Activated naive CD8-positive, alpha-beta T cell treated with anti-CD3 and anti-CD28 coated beads, Interleukin-2, amount 10 ng/mL, durations not matched to agents 7 days and 5 days (primary cell): ENCODE results near the gene PDZD7. TPM values are rescaled to one million over a fixed set of nuclear protein-coding genes. Genes with fewer than 3 reads are reported as not detected.

Experiments used
- ATAC-seq: fragments of 150-1000 bp; cut with Tn5 transposase; one replicate; pipeline ENCODE4 v1.10.0; 2021; ENCODE audit warnings: low read depth, moderate library complexity
- POLR2A ChIA-PET: fragments of 350-600 bp; sonication (Branson Sonifier 250); formaldehyde crosslinking; loops from one replicate; lab custom pipeline; 2021; ENCODE audit warnings: antibody characterized with exemption; lab: Charles Lee
- DNase-seq: peaks from one replicate; pipeline ENCODE4 v3.0.0; 2021
- H3K27ac Mint-ChIP-seq: one replicate; pipeline ENCODE4 v1.8.0; 2022; ENCODE audit warnings: mild to moderate bottlenecking, mixed read lengths
- H3K27me3 Mint-ChIP-seq: one replicate; pipeline ENCODE4 v1.8.0; 2022; ENCODE audit warnings: mild to moderate bottlenecking, moderate library complexity, mixed read lengths
- H3K36me3 Mint-ChIP-seq: one replicate; pipeline ENCODE4 v1.8.0; 2021; ENCODE audit warnings: mild to moderate bottlenecking, mixed read lengths
- H3K4me1 Mint-ChIP-seq: one replicate; pipeline ENCODE4 v1.8.0; 2021; ENCODE audit warnings: mixed read lengths
- H3K4me3 Mint-ChIP-seq: one replicate; pipeline ENCODE4 v1.8.0; 2022; ENCODE audit warnings: mild to moderate bottlenecking, moderate library complexity, mixed read lengths
- H3K9me3 Mint-ChIP-seq: one replicate; pipeline ENCODE4 v1.8.0; 2021; ENCODE audit warnings: mixed read lengths
- total RNA-seq, 2 experiments: library from RNA; stranded (reverse); gene quantifications; one replicate each; pipeline ENCODE4 v1.2.3, GENCODE V29; 2021

The PDZD7 gene
- total RNA-seq, result 1 to 10 TPM; 1.1 to 1.4 TPM

GRCh38 chr10:101031128-101031795 is at the start of gene PDZD7, which contains the start of gene SFXN3:
Gene PDZD7, minus strand, starts transcription at chr10:101031129. Its CDS starts 910 bp downstream, at chr10:101030219.
Gene SFXN3, plus strand, starts transcription at chr10:101031234. Its CDS starts 3,461 bp downstream, at chr10:101034695.
- H3K27me3 Mint-ChIP-seq, result peaks cover 10% of the 10 kb centered on the region
- POLR2A ChIA-PET, result interaction anchor here (0.5 to 3.2 kb wide), 13 partner anchors 8 to 118 kb away, joined by 3 to 33 read pairs (median 3); partner anchors contain the start of gene SLF2
- peak within 1 kb of the TSS; percentile 95 for H3K27ac Mint-ChIP-seq
- peak within 1 kb of the TSS; percentile 87 for H3K4me3 Mint-ChIP-seq
- DNase-seq (peak; percentile 98), ATAC-seq (peak; percentile 88)
- peaks cover 20% of the 10 kb centered on the region for H3K4me1 Mint-ChIP-seq
- peaks cover 4% of the 10 kb centered on the region for H3K36me3 Mint-ChIP-seq
- H3K9me3 Mint-ChIP-seq, result no peaks in the 10 kb centered on the region

- no peak overlapping the region for H3K4me3 Mint-ChIP-seq
- no peak overlapping the region for H3K27ac Mint-ChIP-seq
- no peaks in the 10 kb centered on the region for H3K36me3 Mint-ChIP-seq
- peaks cover 26% of the 10 kb centered on the region for H3K27me3 Mint-ChIP-seq
- no peaks in the 10 kb centered on the region for H3K9me3 Mint-ChIP-seq
- POLR2A ChIA-PET, result no interaction called here
- DNase-seq, result no peak
- no peak for ATAC-seq
- H3K4me1 Mint-ChIP-seq, result peaks cover 2% of the 10 kb centered on the region
Measured at GRCh38 chr10:101079874-101080273, 48.9 kb upstream of the PDZD7 start.

DNA sequence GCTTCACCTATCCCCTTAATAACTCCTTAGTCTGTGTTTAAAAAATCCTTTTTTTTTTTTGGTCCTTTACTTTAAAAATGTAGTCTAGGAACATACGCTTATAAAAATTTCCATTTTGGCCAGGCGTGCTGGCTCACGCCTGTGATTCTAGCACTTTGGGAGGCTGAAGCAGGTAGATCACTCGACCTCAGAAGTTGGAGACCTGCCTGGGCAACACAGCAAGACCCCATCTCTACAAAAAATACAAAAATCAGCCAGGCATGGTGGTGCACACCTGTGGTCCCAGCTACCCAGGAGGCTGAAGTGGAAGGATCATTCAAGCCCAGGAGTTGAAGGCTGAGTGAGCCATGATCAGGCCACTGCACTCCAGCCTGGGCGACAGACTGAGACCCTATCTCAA is 45.7 kb upstream of the PDZD7 start:
- no peak for DNase-seq
- H3K27ac Mint-ChIP-seq, result no peak overlapping the region
- no peaks in the 10 kb centered on the region for H3K9me3 Mint-ChIP-seq
- H3K27me3 Mint-ChIP-seq, result peaks cover 55% of the 10 kb centered on the region
- H3K36me3 Mint-ChIP-seq, result no peaks in the 10 kb centered on the region
- peaks cover 4% of the 10 kb centered on the region for H3K4me1 Mint-ChIP-seq
- POLR2A ChIA-PET, result no interaction called here
- ATAC-seq, result no peak
- H3K4me3 Mint-ChIP-seq, result no peak overlapping the region

- no peak for DNase-seq
Measured at GRCh38 chr10:101075775-101076174, 44.8 kb upstream of the PDZD7 start.

DNA sequence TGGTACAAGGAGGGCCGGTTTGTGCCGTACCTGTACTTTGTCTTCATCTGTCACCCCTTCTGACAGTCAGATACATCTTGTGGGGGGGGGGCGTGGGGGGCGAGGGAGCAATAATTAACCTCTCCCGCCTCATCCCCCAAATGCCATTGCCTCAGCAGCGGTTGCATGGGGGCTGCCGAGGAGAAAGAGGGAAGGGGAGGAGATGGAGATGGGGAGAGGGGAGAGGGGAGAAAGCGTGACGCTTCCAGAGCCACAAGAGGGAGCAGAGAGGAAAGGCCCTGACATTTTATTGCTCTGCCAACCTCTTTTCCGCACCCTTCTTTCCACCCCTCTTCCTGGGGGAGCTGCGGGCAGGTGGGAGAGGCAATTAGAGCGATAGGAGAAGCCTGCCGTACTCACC is 42.7 kb upstream of the PDZD7 start:
- ATAC-seq (no peak), DNase-seq (no peak)
- POLR2A ChIA-PET, result interaction anchor here (1.5 kb wide), 1 partner anchor 11 kb away, joined by 6 read pairs; the partner anchor contains the start of gene KAZALD1
- Mint-ChIP-seq H3K4me3 (no peak overlapping the region), H3K27me3 (peaks cover 56% of the 10 kb centered on the region), H3K27ac (no peak overlapping the region), H3K9me3 (no peaks in the 10 kb centered on the region), H3K36me3 (no peaks in the 10 kb centered on the region), H3K4me1 (peaks cover 7% of the 10 kb centered on the region)

More at GRCh38 chr10:101075775-101076174, 44.8 kb upstream of the PDZD7 start:
- H3K4me1 Mint-ChIP-seq, result peaks cover 7% of the 10 kb centered on the region
- peaks cover 57% of the 10 kb centered on the region for H3K27me3 Mint-ChIP-seq
- no peak overlapping the region for H3K4me3 Mint-ChIP-seq
- H3K36me3 Mint-ChIP-seq, result no peaks in the 10 kb centered on the region
- ATAC-seq, result no peak
- POLR2A ChIA-PET, result interaction anchor here (0.6 kb wide), 1 partner anchor 55 kb away, joined by 4 read pairs; the partner anchor contains the start of gene TLX1
- no peaks in the 10 kb centered on the region for H3K9me3 Mint-ChIP-seq
- H3K27ac Mint-ChIP-seq, result no peak overlapping the region

DNA sequence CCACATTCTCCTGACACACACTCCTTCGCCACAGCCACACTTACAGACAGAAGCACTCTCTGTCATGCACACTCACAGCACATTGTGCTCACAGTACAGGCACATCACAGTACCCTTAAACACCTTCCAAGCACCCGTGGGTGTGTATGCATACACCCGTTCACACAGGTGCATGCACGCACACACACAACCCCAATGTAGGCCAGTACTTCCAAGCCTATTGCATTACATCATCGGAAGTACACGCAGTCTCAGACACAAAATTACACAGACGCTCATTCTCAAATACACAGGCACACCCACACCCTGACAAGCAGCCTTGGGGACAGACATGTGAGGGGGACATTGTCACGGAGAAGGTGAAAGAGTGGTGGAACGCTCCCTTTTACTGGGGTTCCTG is 42.0 kb upstream of the PDZD7 start:
- Mint-ChIP-seq H3K36me3 (no peaks in the 10 kb centered on the region), H3K27ac (no peak overlapping the region), H3K4me1 (peaks cover 7% of the 10 kb centered on the region), H3K4me3 (no peak overlapping the region), H3K9me3 (no peaks in the 10 kb centered on the region), H3K27me3 (peaks cover 51% of the 10 kb centered on the region)
- POLR2A ChIA-PET, result no interaction called here
- ATAC-seq, result no peak
- no peak for DNase-seq

DNA sequence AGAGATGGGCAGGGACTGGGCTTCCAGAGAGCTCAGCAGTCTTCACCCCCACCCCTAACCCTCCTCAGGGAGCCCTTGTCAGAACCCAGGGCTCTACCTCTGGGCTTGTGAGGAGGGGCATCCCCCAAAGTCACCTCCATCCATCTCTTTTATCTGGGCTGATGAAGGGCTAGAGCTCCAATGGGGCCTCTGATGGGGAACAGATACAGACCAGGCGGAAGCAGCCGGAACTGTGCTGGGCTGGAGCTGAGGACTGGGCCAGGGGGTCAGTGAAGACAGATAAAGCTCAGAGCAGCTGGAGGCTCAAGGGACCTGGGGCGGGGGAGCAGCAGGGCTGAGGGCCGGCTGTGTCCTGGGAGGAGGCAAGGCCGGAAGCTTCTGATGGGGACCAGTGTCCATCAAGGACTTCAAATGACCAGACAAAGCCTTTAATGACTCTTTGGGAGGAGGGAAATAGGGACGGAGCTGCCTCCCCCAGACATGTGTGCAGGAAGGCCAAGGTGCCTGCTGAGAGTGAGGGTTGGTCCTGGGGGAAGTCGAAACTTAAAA is 41.0 kb upstream of the PDZD7 start:
- ATAC-seq (no peak), DNase-seq (no peak)
- Mint-ChIP-seq H3K9me3 (no peaks in the 10 kb centered on the region), H3K36me3 (no peaks in the 10 kb centered on the region), H3K27ac (no peak overlapping the region), H3K4me1 (peaks cover 10% of the 10 kb centered on the region), H3K4me3 (no peak overlapping the region), H3K27me3 (peaks cover 60% of the 10 kb centered on the region)
- POLR2A ChIA-PET, result no interaction called here

DNA sequence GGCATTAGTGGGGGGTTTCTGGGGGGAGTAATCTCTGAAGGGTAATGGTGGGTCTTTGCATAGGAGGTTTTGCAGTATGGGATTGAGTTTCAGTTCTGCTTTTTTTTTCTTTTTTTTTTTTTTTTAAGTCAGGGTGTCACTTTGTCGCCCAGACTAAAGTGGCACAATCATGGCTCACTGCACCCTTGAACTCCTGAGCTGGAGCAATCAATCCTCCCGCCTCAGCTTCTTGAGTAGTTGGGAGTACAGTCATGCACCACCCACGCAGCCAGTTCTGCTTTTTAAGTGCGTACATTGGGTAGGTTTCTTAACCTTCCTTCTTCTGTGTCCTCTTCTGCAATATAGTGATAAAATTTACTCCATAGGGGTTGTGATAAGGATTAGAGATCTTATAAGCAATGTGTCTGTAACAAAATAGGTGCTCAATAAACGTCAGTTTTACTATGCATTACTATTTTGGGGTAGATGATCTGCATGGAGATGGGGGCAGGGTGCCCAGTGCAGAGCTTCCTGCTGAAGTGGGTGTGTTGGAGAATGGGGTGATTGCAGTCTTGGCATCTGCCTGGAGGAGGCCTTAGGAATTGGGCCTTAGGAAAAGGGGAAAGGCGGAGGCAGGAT is 40.4 kb upstream of the PDZD7 start:
- DNase-seq, result no peak
- Mint-ChIP-seq H3K4me1 (peaks cover 15% of the 10 kb centered on the region), H3K9me3 (no peaks in the 10 kb centered on the region), H3K36me3 (no peaks in the 10 kb centered on the region), H3K27ac (no peak overlapping the region), H3K27me3 (peaks cover 60% of the 10 kb centered on the region), H3K4me3 (no peak overlapping the region)
- ATAC-seq, result no peak
- POLR2A ChIA-PET, result no interaction called here

DNA sequence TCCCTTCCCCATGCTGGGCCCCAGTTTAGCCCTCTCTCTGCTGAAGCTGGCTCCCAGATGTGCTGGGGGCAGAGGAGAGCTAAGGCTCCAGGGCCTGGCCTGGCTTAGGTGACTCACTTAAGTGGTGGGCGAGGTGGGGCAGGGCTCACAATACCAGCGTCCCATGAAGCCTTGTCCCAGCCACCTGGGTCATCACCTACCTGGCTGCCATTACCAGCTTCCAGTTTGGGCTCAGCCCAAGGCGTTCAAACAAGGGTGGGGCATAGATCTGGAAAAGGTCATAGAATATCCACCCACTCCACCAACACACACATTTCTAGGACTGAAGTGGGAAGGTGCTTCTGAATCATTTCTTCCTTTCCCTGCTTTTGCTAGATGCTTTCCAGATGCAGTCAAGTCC is 39.2 kb upstream of the PDZD7 start:
- Mint-ChIP-seq H3K27ac (no peak overlapping the region), H3K4me1 (peaks cover 20% of the 10 kb centered on the region), H3K4me3 (no peak overlapping the region), H3K36me3 (no peaks in the 10 kb centered on the region), H3K27me3 (peaks cover 60% of the 10 kb centered on the region), H3K9me3 (no peaks in the 10 kb centered on the region)
- POLR2A ChIA-PET, result interaction anchor here (0.9 kb wide), 1 partner anchor 39 kb away, joined by 3 read pairs; the partner anchor contains the start of genes PDZD7 and SFXN3
- ATAC-seq (no peak), DNase-seq (no peak)

DNA sequence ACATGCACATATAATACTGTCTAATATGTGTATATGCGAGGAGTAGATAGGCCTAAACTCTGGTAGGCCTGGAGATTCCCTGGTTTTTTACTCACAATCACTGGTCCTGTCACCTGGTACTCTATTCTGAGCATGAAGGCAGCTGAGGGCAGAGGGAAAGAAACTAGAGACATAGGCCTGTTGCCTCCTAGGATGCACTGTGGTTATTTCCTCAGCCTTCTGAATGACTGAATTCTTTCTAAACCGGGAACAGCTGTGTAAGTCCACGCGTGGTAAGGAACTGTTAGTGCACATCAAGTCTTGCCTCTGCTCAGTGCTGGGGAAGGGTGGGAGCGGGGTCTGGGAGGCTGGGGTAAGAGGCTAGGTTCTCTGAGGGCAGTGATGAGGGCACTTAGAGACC is 38.5 kb upstream of the PDZD7 start:
- H3K4me1 Mint-ChIP-seq, result peaks cover 20% of the 10 kb centered on the region
- no peak overlapping the region for H3K4me3 Mint-ChIP-seq
- no peak for DNase-seq
- no peaks in the 10 kb centered on the region for H3K9me3 Mint-ChIP-seq
- H3K27ac Mint-ChIP-seq, result no peak overlapping the region
- no peak for ATAC-seq
- POLR2A ChIA-PET, result interaction anchor here (0.9 kb wide), 1 partner anchor 39 kb away, joined by 3 read pairs; the partner anchor contains the start of genes PDZD7 and SFXN3
- no peaks in the 10 kb centered on the region for H3K36me3 Mint-ChIP-seq
- peaks cover 63% of the 10 kb centered on the region for H3K27me3 Mint-ChIP-seq

DNA sequence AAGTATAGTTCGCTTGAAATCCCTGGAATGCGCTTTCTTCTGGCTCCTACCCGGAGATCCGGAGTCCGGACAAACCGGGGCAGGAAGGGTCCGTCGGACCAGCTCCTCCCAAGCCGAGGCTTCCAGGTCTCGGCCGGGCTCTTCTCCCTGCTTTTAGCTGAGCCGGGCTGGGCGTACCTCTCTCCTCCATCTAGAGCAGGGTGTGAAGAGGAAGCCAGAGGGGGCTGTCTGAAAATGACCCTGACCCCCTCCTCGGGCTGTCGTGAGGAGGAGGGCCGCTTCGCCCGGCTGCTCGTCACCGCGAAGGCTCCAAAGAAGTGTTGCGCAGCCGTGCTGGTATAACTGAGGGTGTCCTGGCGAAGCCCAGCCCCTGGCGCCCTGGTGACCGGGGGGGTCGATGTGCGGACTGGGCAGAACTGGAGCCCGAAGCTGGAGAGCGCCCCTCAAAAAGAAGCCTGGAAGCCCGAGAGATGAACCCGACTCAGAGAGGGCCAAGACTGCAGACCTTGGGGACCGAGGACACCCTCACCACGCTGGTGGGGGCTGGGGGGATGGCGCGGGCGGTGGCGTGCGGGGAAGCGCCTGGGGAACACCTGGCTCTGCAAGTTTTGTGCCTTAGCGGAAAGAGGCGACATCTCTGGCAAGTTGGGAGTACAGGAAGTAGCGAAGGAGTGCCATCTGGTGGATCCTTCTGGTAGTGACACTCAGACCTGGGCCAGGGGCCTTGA is 36.6 kb upstream of the PDZD7 start:
- ATAC-seq (peak; percentile 50), DNase-seq (peak; percentile 74)
- H3K9me3 Mint-ChIP-seq, result no peaks in the 10 kb centered on the region
- H3K27ac Mint-ChIP-seq, result no peak overlapping the region
- peaks cover 21% of the 10 kb centered on the region for H3K4me1 Mint-ChIP-seq
- H3K4me3 Mint-ChIP-seq, result peak overlapping the region; percentile 82
- POLR2A ChIA-PET, result interaction anchor here (1.3 to 1.6 kb wide), 2 partner anchors 17 to 36 kb away, joined by 4 read pairs; partner anchors contain the start of genes PDZD7 and SFXN3
- peaks cover 58% of the 10 kb centered on the region for H3K27me3 Mint-ChIP-seq
- H3K36me3 Mint-ChIP-seq, result no peaks in the 10 kb centered on the region

DNA sequence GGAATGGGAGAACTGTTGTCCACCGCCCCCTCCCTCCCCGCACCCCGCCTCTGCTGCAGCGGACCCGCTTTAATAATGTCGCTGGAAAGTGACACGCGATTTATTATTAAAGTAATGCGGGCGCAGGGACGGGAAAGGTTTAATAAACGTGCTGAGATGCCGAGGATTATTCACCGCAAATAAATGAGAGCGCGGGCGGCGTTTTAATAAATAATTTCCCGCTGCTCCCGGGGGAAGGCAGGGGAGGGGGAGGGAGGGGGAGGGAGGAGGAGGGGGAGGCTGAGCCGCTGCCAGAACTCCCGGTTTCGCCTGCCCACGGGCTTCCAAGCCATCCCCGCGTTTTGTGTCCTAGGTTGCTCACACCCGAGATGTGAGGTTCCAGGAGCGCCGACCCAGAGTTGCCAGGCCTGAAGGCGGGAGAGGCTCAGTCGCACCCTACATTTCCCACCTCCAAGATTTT is 36.0 kb upstream of the PDZD7 start:
- no peaks in the 10 kb centered on the region for H3K9me3 Mint-ChIP-seq
- DNase-seq (no peak), ATAC-seq (no peak)
- POLR2A ChIA-PET, result interaction anchor here (1.3 to 1.6 kb wide), 3 partner anchors 17 to 36 kb away, joined by 4 to 5 read pairs (median 4); partner anchors contain the start of genes PDZD7 and SFXN3
- H3K27ac Mint-ChIP-seq, result no peak overlapping the region
- H3K27me3 Mint-ChIP-seq, result peaks cover 56% of the 10 kb centered on the region
- peak overlapping the region; percentile 82 for H3K4me3 Mint-ChIP-seq
- H3K4me1 Mint-ChIP-seq, result peaks cover 23% of the 10 kb centered on the region
- H3K36me3 Mint-ChIP-seq, result no peaks in the 10 kb centered on the region
